ENCODE data around the gene VAT1L. TPM values are rescaled to one million over a fixed set of nuclear protein-coding genes. Genes with fewer than 3 reads are reported as not detected.

VAT1L gene
- total and polyA plus RNA-seq, 2 donors (not counting 3 experiments of a cell fraction or from before 2014, with no cell fraction given) = 0.46 to 1.5 TPM

DNA sequence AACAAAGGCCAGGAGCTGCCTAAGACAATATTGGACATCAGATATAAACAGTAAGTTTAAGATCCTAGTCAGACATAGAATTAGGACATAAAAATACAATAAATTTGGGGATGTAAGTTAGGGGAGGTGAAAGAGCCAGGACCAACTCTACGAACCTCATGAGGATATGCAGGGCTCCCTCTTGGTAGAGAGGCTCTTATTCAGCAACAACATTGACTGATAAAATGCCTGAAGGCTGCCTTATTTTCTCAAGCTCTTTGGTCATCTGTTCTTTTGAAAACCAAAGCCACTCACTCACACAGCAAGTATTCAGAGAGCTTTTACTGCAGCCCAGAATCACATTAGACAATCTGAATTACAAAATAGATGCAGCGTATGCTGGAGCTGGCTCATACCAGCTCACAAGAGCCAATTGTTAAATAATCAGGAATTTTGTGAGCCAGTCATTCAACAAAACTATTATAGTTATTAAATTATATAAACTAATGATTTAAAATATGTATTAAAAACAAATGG is 125.4 kb downstream of the VAT1L start:
- no peaks in the 10 kb centered on the region for H4K20me1 ChIP-seq (replicated peaks; ENCODE audit: control insufficient read depth, extremely low read depth, insufficient read depth, low read length)
- H3K4me1 ChIP-seq (ENCODE audit: control insufficient read depth, extremely low read depth, insufficient read depth, low read length) = peaks cover 3% of the 10 kb centered on the region
- POLR2A ChIA-PET = no interaction called here
- BruUV-seq (replicated peaks) = no TSS peak
- dilution Hi-C loops (cut with MboI; ENCODE audit: extremely low pct_ligation_motif_present, low sequenced_read_pairs) = no loop called here
- intact Hi-C loops (cut with micrococcal nuclease) = no loop called here
- TF ChIP-seq POLR2A (IDR thresholded peaks at IDR 0.05; ENCODE audit: low read depth, low read length) (no peak), POLR2AphosphoS5 (IDR thresholded peaks at IDR 0.05; ENCODE audit: insufficient read depth, low read depth, low read length) (no peak), EZH2 (IDR thresholded peaks at IDR 0.05; ENCODE audit: borderline replicate concordance, low read depth, low read length, severe bottlenecking) (no peak), GATA2 (IDR thresholded peaks at IDR 0.05; ENCODE audit: insufficient read depth, insufficient read length, low read depth, low read length) (no peak), JUN (IDR thresholded peaks at IDR 0.05; ENCODE audit: borderline replicate concordance, insufficient read depth, insufficient read length, low read depth) (no peak), MYC (IDR thresholded peaks at IDR 0.05; ENCODE audit: low read depth, low read length) (no peak), FOS (IDR thresholded peaks at IDR 0.05; ENCODE audit: borderline replicate concordance, insufficient read depth, low read length) (no peak)
- TF ChIP-seq, protein P1, sequence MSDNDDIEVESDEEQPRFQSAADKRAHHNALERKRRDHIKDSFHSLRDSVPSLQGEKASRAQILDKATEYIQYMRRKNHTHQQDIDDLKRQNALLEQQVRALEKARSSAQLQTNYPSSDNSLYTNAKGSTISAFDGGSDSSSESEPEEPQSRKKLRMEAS (IDR thresholded peaks at IDR 0.05; ENCODE audit: insufficient read depth, insufficient read length) = no peak
- TF ChIP-seq, protein P2, sequence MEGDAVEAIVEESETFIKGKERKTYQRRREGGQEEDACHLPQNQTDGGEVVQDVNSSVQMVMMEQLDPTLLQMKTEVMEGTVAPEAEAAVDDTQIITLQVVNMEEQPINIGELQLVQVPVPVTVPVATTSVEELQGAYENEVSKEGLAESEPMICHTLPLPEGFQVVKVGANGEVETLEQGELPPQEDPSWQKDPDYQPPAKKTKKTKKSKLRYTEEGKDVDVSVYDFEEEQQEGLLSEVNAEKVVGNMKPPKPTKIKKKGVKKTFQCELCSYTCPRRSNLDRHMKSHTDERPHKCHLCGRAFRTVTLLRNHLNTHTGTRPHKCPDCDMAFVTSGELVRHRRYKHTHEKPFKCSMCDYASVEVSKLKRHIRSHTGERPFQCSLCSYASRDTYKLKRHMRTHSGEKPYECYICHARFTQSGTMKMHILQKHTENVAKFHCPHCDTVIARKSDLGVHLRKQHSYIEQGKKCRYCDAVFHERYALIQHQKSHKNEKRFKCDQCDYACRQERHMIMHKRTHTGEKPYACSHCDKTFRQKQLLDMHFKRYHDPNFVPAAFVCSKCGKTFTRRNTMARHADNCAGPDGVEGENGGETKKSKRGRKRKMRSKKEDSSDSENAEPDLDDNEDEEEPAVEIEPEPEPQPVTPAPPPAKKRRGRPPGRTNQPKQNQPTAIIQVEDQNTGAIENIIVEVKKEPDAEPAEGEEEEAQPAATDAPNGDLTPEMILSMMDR (IDR thresholded peaks at IDR 0.05; ENCODE audit: extremely low read depth in 1 of 2, insufficient read depth in 1 of 2, low read depth in 1 of 2, low read length in 2 of 2) = no peak
- CTCF ChIA-PET = no interaction called here
- no peak overlapping the region for H3K9ac ChIP-seq (replicated peaks; ENCODE audit: extremely low read depth, insufficient read depth, low read length)
- H3K4me2 ChIP-seq (ENCODE audit: insufficient read depth, low read length) = no peak overlapping the region
- no peak for DNase-seq (ENCODE audit: low read depth, low spot score)
- no peak overlapping the region for H3K4me3 ChIP-seq (replicated peaks in 1 of 3; ENCODE audit: insufficient read depth in 1 of 3, low read depth in 1 of 3, low read length in 3 of 3)
- H3K36me3 ChIP-seq (ENCODE audit: control insufficient read depth in 2 of 2, extremely low read depth in 1 of 2, insufficient read depth in 2 of 2, low read length in 2 of 2) = no peaks in the 10 kb centered on the region
- H3K9me3 ChIP-seq (replicated peaks; ENCODE audit: control insufficient read depth, insufficient read depth, low read length) = no peaks in the 10 kb centered on the region
- no peaks in the 10 kb centered on the region for H3K27me3 ChIP-seq (ENCODE audit: control insufficient read depth in 2 of 2, insufficient read depth in 2 of 2, low read length in 2 of 2)
- H3K9me1 ChIP-seq (replicated peaks; ENCODE audit: control insufficient read depth, extremely low read depth, insufficient read depth, low read length) = no peaks in the 10 kb centered on the region
- H2AFZ ChIP-seq (ENCODE audit: low read depth, low read length) = no peak overlapping the region
- no peaks in the 10 kb centered on the region for H3K79me2 ChIP-seq (ENCODE audit: control insufficient read depth, insufficient read depth, low read length)
- H3K27ac ChIP-seq (ENCODE audit: insufficient read depth, low read depth, low read length) = no peak overlapping the region
- FAIRE-seq = no peak
